GM12875 (cell line): ENCODE data around the gene VMP1.

Experiments
- H3K4me3 ChIP-seq: one replicate; pipeline ENCODE4 v1.5.1; 2011; ENCODE audit warnings: low read depth, low read length, control low read depth
- TF ChIP-seq, protein P1 (sequence below): IDR thresholded peaks from 2 replicates; pipeline ENCODE4 v1.5.1; 2011; ENCODE audit warnings: low read depth, mild to moderate bottlenecking, control low read depth, inconsistent platforms, low read length, moderate library complexity, borderline replicate concordance; ENCODE audit not compliant: insufficient read depth

VMP1 gene

GRCh38 chr17:59807892-59808509 lies 100.5 kb downstream of the VMP1 start:
- TF ChIP-seq, protein P1, sequence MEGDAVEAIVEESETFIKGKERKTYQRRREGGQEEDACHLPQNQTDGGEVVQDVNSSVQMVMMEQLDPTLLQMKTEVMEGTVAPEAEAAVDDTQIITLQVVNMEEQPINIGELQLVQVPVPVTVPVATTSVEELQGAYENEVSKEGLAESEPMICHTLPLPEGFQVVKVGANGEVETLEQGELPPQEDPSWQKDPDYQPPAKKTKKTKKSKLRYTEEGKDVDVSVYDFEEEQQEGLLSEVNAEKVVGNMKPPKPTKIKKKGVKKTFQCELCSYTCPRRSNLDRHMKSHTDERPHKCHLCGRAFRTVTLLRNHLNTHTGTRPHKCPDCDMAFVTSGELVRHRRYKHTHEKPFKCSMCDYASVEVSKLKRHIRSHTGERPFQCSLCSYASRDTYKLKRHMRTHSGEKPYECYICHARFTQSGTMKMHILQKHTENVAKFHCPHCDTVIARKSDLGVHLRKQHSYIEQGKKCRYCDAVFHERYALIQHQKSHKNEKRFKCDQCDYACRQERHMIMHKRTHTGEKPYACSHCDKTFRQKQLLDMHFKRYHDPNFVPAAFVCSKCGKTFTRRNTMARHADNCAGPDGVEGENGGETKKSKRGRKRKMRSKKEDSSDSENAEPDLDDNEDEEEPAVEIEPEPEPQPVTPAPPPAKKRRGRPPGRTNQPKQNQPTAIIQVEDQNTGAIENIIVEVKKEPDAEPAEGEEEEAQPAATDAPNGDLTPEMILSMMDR = no peak
- H3K4me3 ChIP-seq = no peak overlapping the region

GRCh38 chr17:59810894-59811153 lies 103.4 kb downstream of the VMP1 start:
- TF ChIP-seq, protein P1 = no peak
- no peak overlapping the region for H3K4me3 ChIP-seq

DNA sequence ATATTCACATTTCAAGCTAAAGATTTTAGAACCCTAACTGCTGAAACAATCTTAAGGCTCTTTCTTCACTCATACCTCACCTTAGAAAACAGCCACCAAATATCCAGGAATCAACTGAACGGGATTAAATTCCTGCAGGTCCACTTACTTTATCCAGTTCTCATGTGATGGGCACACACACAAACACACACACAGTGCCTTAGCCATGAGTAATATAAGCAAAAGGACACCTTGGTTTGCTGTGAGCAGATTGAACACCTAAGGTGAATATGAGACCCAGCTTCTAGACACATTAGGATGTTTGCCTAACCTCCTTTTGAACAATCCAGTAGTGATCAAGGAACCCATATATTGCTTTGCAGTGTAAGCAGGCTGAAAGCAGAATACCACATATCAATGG lies 103.8 kb downstream of the VMP1 start:
- no peak overlapping the region for H3K4me3 ChIP-seq
- TF ChIP-seq, protein P1 = no peak

- no peak overlapping the region for H3K4me3 ChIP-seq
- TF ChIP-seq, protein P1 = no peak
These were observed 104.7 kb downstream of the VMP1 start for GRCh38 chr17:59812139-59812538.

DNA sequence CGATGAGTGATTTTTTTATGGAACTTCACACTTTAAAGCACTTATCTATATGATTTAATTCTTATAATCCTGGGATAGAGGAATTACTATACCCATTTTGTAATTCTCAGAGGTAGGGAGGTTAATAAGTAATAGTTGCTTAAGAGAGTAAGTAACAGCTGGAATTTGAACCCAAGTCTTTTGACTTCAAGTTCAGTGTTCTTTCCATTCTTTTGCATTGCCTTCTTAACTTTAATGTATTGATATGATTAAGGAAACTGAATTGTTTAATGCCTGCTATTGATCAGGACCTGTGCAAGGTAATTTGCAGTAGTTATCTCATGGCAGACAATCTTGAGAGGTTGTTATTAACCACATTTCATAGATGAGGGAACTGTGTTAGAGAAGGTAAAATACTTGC lies 106.8 kb downstream of the VMP1 start:
- TF ChIP-seq, protein P1 = no peak
- H3K4me3 ChIP-seq = no peak overlapping the region

DNA sequence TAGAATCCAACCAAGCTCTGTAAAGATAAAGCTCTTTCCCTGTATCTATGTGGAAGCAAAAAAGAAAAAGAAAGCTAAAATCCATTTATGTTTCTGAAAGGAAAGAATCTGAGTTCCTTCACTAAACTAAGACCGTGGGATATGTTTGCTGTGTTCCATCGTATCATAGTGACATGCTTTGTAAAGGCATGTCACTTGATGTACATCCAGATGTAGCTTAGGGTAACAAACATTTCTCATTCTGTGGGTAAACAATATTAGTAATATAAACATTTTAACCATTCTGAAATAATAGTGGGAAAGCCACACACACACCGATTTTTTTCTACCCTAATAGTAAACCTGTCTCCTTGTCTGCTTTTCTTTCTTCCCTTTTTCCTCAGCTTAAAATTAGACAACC lies 107.2 kb downstream of the VMP1 start:
- TF ChIP-seq, protein P1 = no peak
- H3K4me3 ChIP-seq = no peak overlapping the region

DNA sequence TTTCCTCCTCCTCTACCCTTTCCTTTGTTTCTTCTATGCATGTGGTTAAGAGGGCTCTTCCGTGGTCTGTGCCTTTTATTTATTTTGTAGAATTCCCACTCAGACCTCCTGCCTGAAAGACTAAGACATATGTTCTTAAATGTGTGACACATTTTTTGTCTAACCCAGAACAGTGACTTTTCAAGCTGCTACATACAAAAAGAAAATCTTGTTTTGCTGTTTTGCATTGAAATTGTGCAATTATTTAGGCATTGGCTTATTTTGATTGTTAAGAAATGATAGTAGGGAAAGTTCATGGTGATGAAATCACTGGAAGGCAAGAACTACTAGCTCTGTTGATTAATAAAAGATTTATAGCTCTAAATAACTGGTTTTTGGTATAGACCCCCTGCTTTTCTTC lies 108.5 kb downstream of the VMP1 start:
- TF ChIP-seq, protein P1 = no peak
- no peak overlapping the region for H3K4me3 ChIP-seq
